SK-N-SH treated with all-trans-retinoic acid at 6 μM for 48 hours (cell line): ENCODE measurements around the gene ARID4B.
"Not testable (repeated sequence)": the region's sequence is repeated elsewhere in the genome, so short reads cannot be mapped to it uniquely, and the experiment has no call there.

Experiments
- ATAC-seq: fragments of 200-7000 bp; cut with Tn5 transposase; 3 replicates; pipeline ENCODE4 v1.9.1; 2020; ENCODE audit warnings: mild to moderate bottlenecking, moderate library complexity
- ARNTL ChIP-seq: fragments of 450-650 bp; formaldehyde crosslinking; IDR thresholded peaks from 2 replicates; pipeline ENCODE4 v1.5.0; 2020; ENCODE audit warnings: low read depth, mild to moderate bottlenecking, moderate library complexity, borderline replicate concordance
- BACH2 ChIP-seq: fragments of 250-450 bp; sonication (Bioruptor Pico); IDR thresholded peaks from 2 replicates; pipeline ENCODE4 v1.9.0; 2021; ENCODE audit warnings: mild to moderate bottlenecking, borderline replicate concordance
- CSDC2 ChIP-seq: fragments of 250-450 bp; sonication (Bioruptor Pico); IDR thresholded peaks from 2 replicates; pipeline ENCODE4 v1.5.0; 2020; ENCODE audit warnings: mild to moderate bottlenecking, moderate library complexity
- CSRNP3 ChIP-seq: fragments of 250-450 bp; sonication (Bioruptor Pico); IDR thresholded peaks from 2 replicates; pipeline ENCODE4 v1.5.1; 2021; ENCODE audit warnings: mild to moderate bottlenecking, moderate library complexity
- ESRRG ChIP-seq: fragments of 250-450 bp; sonication (Bioruptor Pico); IDR thresholded peaks from 2 replicates; pipeline ENCODE4 v1.6.1; 2021; ENCODE audit warnings: mild to moderate bottlenecking
- GLIS3 ChIP-seq: fragments of 250-450 bp; sonication (Bioruptor Pico); IDR thresholded peaks from 2 replicates; pipeline ENCODE4 v1.5.0; 2020; ENCODE audit warnings: mild to moderate bottlenecking, moderate library complexity
- ISL1 ChIP-seq: fragments of 250-450 bp; sonication (Bioruptor Pico); IDR thresholded peaks from 2 replicates; pipeline ENCODE4 v2.1.2; 2022; ENCODE audit warnings: mild to moderate bottlenecking, moderate library complexity
- OSR1 ChIP-seq: fragments of 250-450 bp; sonication (Bioruptor Pico); IDR thresholded peaks from 2 replicates; pipeline ENCODE4 v1.8.0; 2022; ENCODE audit warnings: moderate library complexity, mild to moderate bottlenecking, inconsistent platforms
- PATZ1 ChIP-seq: fragments of 250-450 bp; sonication (Bioruptor Pico); IDR thresholded peaks from 2 replicates; pipeline ENCODE4 v1.8.0; 2020; ENCODE audit warnings: mild to moderate bottlenecking, moderate library complexity, borderline replicate concordance
- POU6F1 ChIP-seq: fragments of 250-450 bp; sonication (Bioruptor Pico); IDR thresholded peaks from 2 replicates; pipeline ENCODE4 v1.8.0; 2021; ENCODE audit warnings: low read depth, mild to moderate bottlenecking, moderate library complexity, borderline replicate concordance
- RARB ChIP-seq: fragments of 250-450 bp; sonication (Bioruptor Pico); IDR thresholded peaks from 2 replicates; pipeline ENCODE4 v1.8.0; 2021; ENCODE audit warnings: mild to moderate bottlenecking, moderate library complexity
- SNAI2 ChIP-seq: fragments of 250-450 bp; sonication (Bioruptor Pico); IDR thresholded peaks from 2 replicates; pipeline ENCODE4 v1.5.0; 2020; ENCODE audit warnings: mild to moderate bottlenecking, moderate library complexity
- TCF4 ChIP-seq: fragments of 250-450 bp; sonication (Bioruptor Pico); IDR thresholded peaks from 2 replicates; pipeline ENCODE4 v1.8.0; 2021; ENCODE audit warnings: mild to moderate bottlenecking, moderate library complexity, borderline replicate concordance
- TOX ChIP-seq: fragments of 250-450 bp; sonication (Bioruptor Pico); IDR thresholded peaks from 2 replicates; pipeline ENCODE4 v1.8.0; 2021; ENCODE audit warnings: mild to moderate bottlenecking, moderate library complexity, borderline replicate concordance
- TSHZ2 ChIP-seq: fragments of 250-450 bp; sonication (Bioruptor Pico); IDR thresholded peaks from 2 replicates; pipeline ENCODE4 v1.5.0; 2020; ENCODE audit warnings: mild to moderate bottlenecking, moderate library complexity
- ZC3H10 ChIP-seq: fragments of 250-450 bp; sonication (Bioruptor Pico); IDR thresholded peaks from 2 replicates; pipeline ENCODE4 v1.5.1; 2021; ENCODE audit warnings: mild to moderate bottlenecking, moderate library complexity
- ZFP3 ChIP-seq: fragments of 250-450 bp; sonication (Bioruptor Pico); IDR thresholded peaks from 2 replicates; pipeline ENCODE4 v1.5.0; 2020; ENCODE audit warnings: mild to moderate bottlenecking, moderate library complexity
- ZFP30 ChIP-seq: fragments of 450-650 bp; formaldehyde crosslinking; IDR thresholded peaks from 2 replicates; pipeline ENCODE4 v1.5.0; 2022; ENCODE audit warnings: mild to moderate bottlenecking, moderate library complexity
- ZNF565 ChIP-seq: fragments of 450-650 bp; formaldehyde crosslinking; conservative IDR thresholded peaks from 2 replicates; pipeline ENCODE4 v1.5.0; 2020; ENCODE audit warnings: low read depth, mild to moderate bottlenecking, moderate library complexity

Gene ARID4B

GRCh38 chr1:235203428-235203827, 124.6 kb downstream of the ARID4B start:
- TF ChIP-seq OSR1 (CRISPR knock-in tag) = no peak
- no peak for TF ChIP-seq ISL1
- no peak for TF ChIP-seq TSHZ2 (CRISPR knock-in tag)
- TF ChIP-seq CSRNP3 = no peak
- TF ChIP-seq POU6F1 (CRISPR knock-in tag) = no peak
- no peak for TF ChIP-seq ZFP3 (CRISPR knock-in tag)
- TF ChIP-seq ZC3H10 = no peak
- TF ChIP-seq GLIS3 = no peak
- TF ChIP-seq TOX (CRISPR knock-in tag) = no peak
- no peak for ATAC-seq

GRCh38 chr1:235202447-235202846, 125.5 kb downstream of the ARID4B start:
- ATAC-seq = not testable (repeated sequence)

- no peak for TF ChIP-seq SNAI2 (CRISPR knock-in tag)
- no peak for TF ChIP-seq ESRRG (CRISPR knock-in tag)
- no peak for TF ChIP-seq OSR1 (CRISPR knock-in tag)
- ATAC-seq = peak; percentile 93
Observed at GRCh38 chr1:235199441-235199840, 128.5 kb downstream of the ARID4B start.

- no peak for ATAC-seq
- TF ChIP-seq CSDC2 (CRISPR knock-in tag) (no peak), ZC3H10 (no peak), TCF4 (CRISPR knock-in tag) (no peak), GLIS3 (no peak), TSHZ2 (CRISPR knock-in tag) (no peak), SNAI2 (CRISPR knock-in tag) (no peak), RARB (CRISPR knock-in tag) (no peak), ESRRG (CRISPR knock-in tag) (no peak), ZFP30 (CRISPR knock-in tag) (no peak)
Observed at GRCh38 chr1:235190431-235190830, 137.5 kb downstream of the ARID4B start.

GRCh38 chr1:235187316-235187715, 140.7 kb downstream of the ARID4B start:
- no peak for ATAC-seq
- TF ChIP-seq OSR1 (CRISPR knock-in tag) (no peak), ESRRG (CRISPR knock-in tag) (no peak), BACH2 (CRISPR knock-in tag) (no peak), ZFP30 (CRISPR knock-in tag) (no peak), ARNTL (CRISPR knock-in tag) (no peak), RARB (CRISPR knock-in tag) (no peak), POU6F1 (CRISPR knock-in tag) (no peak), CSRNP3 (no peak), TCF4 (CRISPR knock-in tag) (no peak), ZNF565 (no peak), TOX (CRISPR knock-in tag) (no peak), PATZ1 (CRISPR knock-in tag) (no peak), ISL1 (no peak)
